HG02588 (cell line): ENCODE results near the gene RARRES1.
A peak's percentile ranks its signal among the peaks of the same experiment; 100 is the strongest.
"Not testable (repeated sequence)": the region's sequence is repeated elsewhere in the genome, so short reads cannot be mapped to it uniquely, and the experiment has no call there.

Experiments used
- ATAC-seq: cut with Tn5 transposase; IDR thresholded peaks from one replicate; pipeline ENCODE4 v1.9.1; 2021; ENCODE audit warnings: mild to moderate bottlenecking, moderate library complexity; ENCODE audit not compliant: unreplicated experiment

Gene RARRES1

DNA sequence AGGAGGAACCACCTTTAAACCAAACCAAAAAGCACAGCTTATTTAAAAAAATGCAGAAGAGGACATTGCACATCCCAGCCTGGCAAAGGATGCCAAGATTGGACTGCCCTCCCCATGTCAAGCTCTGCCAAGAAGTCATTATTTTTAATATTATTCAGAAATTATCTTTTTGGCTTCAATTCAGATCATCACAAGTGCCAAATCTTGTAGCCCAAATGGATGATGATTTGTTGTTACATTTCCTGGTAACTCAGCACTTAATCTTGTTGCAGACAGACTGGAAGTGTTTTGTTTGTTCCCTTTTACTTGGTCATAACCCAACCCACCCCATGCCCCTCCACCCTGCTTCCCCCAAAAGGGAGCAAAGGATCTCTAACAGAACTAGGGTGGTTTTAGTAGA is 31.7 kb downstream of the RARRES1 start:
- no peak for ATAC-seq

DNA sequence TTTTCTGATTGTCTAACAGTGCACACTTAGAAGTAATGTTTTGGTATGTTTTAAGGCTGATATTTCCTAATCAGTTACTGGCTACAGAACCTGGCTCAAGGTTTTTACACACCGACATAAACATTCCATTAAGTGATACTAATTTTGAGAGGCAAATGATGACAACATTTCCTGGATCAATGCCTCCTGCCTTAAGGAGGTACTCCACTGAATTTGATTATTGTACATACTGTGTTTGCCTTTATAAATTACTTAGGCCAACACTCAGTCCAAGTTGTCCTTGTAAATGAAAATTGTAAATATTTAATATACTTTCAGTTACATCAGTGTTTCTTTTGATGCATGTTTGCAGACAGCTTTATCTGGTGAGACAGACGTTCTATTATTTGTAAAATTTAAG is 35.6 kb downstream of the RARRES1 start:
- no peak for ATAC-seq

DNA sequence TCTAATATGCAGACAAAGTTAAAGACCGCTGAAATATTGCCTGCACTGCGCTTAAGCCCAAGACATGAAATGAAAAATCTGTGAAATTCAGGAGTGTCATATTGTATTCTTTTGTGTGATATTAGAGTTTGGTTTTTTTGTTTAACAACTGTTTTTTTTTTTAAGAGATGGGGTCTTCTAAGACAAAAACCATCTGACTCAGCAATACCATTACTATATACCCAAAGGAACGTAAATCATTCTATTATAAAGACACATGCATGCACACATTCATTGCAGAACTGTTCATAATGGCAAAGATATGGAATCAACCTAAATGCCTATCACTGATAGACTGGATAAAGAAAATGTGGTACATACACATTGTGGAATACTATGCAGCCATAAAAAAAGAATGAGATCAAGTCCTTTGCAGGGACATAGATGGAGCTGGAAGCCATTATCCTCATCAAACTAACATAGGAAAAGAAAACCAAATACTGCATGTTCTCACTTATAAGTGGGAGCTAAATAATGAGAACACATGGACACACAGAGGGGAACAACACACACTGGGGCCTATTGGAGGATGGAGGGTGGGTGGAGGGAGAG is 38.3 kb downstream of the RARRES1 start:
- not testable (repeated sequence) for ATAC-seq

DNA sequence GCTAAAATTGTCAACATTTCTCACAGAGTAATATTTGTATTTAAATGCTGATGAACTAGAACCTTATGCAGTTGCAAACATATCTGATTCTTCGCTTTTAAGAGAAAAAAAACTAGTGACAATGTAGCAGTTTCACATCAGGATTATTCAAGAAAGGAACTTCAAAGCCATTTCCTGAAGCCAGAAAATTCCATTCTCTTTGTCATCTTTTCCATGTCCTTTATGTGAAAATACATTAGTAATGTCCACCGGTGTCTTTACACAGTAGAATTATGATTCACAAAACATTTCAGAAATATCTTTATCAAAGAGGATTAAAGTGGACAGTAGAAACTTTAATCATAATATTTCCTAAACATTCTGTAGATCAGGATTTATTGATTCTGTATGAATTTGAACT is 47.1 kb downstream of the RARRES1 start:
- ATAC-seq, result no peak

DNA sequence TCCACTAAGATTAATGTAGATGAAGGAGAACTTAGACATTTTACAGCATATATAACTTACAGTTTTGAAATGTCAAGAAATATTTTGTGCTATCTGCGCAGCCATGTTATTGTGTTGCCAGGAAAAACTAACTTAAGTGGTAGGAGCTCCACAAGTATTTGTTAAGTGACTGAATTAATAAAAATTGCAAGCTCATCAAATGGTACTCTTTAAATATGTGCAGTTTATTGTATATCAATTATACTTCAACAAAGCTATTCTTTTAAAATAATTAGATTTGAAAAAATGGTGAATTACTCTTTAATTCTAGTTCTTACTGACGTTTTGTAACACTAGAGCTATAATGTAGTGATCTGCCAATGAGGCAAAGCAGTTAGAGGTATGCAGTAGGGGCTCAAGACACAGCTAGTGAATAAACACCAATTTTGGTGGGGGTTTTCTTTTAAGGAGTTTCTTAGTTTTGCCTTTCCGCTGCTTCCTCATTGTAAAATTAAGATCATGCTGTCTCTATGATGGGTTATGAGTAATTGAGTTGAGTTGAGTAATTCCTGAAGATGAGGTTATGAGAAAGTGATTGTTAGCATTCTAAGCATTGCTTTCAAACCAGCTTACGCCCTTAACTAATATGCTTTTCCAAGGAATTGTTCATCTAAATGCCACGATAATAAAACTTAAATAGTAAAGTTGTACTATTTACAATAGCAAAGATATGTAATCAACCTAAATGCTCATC is 48.9 kb downstream of the RARRES1 start:
- no peak for ATAC-seq

DNA sequence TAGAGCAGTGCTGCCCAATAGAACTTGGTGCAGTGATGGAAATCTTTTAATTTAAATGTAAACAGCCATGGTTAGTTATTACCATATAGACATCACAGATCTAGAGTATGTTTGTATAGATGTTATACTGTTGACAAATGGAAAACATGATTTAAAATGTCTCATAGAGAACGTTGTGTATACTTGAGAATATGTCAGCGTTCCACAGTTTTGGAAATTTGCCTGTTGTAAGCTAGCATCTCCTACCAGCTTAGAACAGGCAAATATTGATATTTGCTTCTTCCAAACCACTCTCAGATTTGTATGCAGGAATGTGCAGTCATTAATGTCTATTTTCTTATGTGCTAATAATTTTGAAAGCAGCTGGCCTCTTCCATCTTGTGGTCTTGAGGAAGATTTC is 51.4 kb downstream of the RARRES1 start:
- no peak for ATAC-seq

DNA sequence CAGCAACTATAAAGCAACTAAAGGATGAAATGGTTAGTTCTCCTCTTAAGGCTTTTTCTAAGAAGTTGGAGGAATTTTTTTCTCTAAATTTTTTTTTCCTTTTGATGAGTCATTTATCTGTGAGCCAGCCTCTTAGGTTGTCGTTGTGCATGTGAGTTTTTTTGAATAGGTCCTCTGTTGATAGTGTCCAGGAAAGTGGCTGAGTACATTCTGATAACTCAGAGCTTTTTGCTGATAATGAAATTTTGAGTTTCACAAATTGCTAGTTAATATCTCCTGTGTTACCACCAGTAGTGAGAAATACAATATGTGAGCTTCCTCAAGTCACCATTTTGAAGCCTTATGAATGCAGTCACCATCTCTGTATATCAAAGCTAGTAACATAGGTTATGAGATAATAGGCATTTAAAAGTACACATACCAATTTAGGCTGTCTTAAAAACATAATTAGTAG is 52.7 kb downstream of the RARRES1 start:
- ATAC-seq, result no peak

DNA sequence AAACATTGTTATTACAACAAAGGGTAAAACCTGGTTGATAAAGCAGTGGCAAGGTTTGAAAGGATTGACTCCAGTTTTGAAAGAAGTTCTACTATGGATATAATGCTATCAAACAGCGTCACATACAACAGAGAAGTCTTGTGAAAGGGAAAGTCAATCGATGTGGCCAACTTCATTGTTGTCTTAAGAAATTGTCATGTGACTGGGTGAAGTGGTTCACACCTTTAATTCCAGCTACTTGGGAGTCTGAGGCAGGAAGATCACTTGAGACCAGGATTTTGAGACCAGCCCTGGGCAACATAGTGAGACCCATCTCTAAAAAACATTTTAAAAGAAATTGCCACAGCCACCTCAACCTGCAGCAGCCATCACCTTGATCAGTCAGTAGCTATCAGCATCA is 53.6 kb downstream of the RARRES1 start:
- no peak for ATAC-seq

DNA sequence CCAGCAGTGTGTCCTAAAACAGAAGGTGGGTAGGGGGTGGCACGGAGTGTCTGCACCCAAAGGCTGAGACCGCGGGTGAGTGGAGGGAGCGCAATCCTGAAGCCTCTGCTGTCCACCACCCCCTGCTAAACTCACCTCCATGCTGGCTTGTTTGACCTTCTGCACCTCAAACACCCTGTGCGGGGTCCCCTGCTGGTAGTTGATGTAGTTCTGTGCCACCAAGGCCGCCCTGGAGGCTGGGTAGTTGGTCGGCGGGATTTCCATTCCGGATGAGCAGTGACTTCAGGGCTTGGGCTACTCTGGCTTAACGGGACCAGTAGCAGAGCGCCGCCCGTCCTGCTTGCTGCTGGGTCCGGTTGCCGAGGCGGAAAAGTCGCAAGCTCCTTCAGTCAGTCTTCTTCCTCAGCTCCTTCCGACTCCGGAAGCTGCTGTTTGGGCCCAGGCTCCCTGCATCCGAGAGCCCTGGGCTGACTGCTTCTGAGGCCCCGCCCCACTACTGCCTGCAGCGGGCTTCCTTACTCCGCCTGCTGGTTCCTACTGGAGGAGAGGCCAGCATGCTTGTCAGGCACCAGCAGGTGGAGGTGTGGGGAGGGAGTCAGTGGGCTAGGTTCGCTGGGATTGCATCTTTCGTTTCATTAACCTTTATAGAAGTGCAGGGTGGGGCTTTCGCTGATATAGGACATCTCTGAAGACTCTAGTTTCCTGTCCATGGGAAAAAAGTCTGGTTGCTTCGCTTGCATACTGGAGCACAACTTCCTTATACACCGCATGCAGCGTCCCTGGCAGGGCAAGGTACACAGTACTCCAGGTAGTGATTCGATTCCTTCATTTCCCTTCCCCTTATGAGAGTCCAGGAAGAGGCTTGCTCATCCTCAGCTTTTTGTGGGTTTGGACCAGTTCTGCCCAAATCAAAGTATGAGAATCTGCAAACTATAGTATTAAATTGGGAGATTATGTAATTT is 59.8 kb downstream of the RARRES1 start, which contains the start of gene LXN:
Gene LXN, minus strand, starts transcription at position 434 of the 962 bp plus-strand sequence. Its CDS starts 170 bp downstream, at position 264.
- ATAC-seq, result peak; percentile 100

DNA sequence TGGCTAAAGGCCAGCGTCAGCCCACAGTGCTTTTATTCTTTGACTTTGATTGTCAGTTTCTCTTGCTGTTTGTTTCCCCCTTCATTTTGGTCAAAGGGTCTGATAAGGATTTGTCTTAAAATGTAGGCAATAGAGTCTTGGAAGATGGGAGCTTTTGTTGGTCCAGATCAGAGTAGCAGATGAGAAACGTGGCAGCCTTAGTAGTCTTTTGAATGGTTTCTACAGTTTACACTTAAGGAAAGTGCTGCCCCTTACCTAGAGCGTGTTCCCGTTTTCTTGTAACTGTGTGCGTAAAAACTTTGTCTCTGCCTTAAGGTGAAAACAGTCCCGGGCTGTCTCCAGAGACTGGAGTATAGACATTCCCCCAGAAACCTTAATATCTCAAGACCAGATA is 60.4 kb downstream of the RARRES1 start:
- ATAC-seq, result peak; percentile 2

DNA sequence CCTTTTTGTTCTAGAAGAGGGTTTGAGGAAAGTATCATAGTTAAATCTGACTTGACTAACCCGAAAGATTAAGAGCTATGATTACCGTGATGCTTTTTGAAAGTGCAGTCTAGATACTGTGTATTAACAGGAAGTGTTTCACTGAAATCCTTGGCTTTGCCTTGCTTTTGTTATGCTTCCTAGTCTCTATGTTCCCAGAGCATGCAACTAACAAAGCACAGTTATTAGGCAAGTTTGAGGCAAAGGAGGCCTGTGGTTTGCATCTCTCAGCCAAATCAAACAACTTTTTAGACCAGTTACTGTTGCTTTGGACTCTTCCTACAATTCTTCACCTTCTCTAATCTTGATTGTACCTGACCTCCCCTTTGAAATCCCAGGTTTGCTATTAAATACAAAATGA is 63.8 kb downstream of the RARRES1 start:
- no peak for ATAC-seq

DNA sequence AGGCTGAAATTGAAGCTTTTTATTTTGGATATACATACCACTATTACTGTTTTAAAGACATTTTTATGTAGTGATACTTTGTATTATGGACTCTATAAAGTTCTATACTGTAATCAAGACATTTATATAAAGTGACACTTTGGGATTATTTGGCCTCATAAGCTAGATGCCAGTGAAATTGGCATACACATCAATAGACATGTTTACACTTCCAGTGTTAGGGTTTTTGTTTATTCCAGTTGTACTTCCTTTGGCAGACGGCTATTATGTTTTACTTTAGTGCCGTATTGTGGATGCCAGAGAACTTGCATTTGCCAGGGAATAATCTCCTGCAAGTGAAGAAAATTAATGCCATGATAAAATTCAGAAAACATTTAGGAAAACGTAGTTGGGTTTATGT is 65.8 kb downstream of the RARRES1 start:
- ATAC-seq, result no peak

DNA sequence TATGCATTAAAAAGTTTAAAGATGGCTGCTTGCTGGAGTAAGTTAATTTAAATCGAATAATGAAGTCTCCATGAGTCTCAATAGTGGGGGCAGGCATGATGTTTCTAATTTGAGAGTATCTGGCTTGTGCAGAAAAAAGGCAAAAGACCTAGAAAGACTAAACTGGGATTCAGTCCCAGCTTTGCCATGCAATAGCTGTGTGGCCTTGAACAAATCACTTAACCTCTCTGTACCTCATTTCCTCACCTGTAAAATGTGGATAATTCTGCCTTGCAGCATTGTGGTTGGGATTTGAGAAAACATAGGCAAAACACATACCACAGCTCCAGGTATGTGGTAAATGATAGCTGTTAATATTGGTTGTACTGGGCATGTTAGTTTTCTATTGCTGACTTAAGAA is 68.4 kb downstream of the RARRES1 start:
- no peak for ATAC-seq

DNA sequence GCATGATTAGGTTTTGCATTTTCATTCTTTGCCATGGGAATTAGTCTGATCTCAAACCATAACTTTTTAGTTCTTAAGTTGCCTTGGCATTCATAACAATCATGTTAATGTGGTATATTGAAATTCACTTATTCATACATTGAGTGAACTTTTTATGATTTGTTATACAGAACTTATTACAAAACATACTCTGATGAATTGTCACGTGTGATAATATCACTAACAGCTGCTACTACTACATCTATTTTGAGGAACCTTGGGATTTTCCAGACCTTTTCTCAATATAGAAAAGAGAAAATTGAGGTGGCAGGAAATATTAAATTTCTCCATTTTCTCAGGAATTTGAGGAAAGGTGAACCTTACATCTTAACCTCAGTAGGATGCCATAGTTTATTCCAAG is 69.0 kb downstream of the RARRES1 start:
- ATAC-seq, result no peak

DNA sequence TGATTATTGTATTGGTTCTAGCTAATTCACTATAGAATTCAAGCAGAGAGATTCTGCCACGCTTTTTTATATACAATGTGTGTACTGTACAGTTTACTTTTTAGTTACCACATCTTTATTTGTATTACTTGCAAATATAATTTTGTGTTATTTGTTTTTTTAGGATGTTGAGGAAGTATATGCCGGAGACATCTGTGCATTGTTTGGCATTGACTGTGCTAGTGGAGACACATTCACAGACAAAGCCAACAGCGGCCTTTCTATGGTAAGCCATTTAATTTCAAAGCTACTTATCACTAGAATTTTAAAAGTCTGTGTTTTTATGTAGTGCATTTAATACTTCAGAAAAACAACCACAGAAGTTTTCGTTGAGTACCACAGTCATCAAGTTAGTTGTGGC is 71.5 kb downstream of the RARRES1 start:
- ATAC-seq, result no peak

DNA sequence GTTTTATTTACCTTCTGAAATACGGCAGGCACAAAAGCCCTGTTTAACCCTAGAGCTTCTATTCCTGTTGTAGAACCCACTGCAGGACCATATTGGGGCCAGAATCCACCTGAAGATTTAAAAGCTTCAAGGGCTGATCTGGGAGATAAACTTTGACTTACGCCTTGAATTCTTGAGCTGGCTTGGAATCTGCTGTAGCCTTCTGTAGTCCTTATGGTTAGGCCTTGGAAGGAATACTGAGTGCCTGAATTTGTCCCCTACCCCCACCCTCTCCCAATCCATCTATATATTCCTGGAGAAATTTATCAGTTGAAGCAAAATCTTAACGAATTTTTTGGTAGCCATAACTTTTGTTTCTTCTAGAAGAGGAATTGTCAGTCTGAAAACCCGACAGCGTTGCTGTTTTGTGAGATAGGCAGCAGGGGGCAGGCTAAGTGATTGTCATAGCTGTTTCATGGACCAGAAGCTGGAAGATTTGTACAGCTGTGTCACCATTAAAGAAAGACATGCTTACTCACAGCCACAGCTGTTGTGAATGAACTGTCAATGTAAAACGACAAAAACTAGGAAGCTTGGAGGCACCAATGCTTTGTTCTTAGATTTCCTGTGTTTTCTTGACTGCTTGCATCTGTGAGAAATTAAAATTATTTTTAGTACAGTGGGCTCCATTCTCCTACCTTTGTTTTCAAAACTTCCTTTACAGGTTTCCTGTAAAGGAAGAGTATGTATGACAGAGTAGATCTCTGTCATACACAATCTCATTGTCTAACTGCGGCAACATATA is 72.6 kb downstream of the RARRES1 start:
- peak; percentile 94 for ATAC-seq

DNA sequence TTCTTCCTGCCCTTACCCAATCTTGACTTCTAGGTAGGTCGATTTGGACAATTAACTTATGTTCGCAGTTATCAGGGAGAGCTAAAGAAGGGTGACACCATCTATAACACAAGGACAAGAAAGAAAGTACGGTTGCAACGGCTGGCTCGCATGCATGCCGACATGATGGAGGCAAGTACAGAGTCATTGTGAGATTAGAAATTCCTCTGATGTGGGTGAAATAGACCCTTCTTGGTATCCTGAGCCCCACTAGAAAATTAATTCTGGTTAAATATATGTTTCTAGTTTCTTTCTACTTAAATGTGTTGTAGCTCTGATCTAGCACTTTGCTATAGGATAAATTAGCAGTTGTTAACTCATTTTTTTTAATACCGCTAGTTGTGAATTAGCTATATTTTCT is 73.4 kb downstream of the RARRES1 start:
- ATAC-seq, result no peak

DNA sequence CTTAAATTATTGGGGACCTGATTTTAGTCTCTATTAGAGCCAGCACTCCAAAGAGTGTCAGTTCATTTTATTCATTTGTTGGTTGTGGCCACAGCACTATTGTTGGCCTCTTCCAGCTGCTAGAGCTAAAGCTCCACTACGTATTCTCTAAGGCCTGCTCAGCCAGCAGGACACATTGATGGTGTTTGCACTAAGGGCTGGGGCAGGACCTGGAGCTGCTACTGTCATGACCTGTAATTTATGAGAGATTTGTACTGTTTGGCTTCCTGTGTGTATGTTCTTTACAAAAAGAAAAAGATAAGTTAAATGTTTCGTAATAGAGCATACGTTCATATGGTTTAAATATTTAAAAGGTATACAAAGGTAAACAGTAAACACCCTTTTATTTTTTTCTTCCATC is 79.8 kb downstream of the RARRES1 start:
- ATAC-seq, result no peak

DNA sequence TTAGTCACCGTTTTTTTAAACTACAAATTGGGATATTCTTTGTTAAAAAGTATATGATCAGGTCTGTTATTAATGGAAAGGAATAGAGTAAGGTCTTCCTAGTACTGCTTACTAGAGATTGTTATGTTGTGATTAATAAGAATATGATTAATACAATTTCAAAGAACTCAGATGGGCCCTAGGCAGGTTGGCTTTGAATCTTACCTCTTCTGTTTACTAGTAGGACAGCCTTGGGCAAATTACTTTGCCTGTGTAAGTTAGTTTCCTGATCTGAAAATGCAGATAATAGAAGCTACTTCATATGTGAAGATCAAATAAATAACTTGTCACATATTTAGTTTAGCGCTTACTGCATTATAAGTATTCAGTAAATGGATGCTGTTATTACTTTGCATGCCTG is 81.1 kb downstream of the RARRES1 start:
- no peak for ATAC-seq

DNA sequence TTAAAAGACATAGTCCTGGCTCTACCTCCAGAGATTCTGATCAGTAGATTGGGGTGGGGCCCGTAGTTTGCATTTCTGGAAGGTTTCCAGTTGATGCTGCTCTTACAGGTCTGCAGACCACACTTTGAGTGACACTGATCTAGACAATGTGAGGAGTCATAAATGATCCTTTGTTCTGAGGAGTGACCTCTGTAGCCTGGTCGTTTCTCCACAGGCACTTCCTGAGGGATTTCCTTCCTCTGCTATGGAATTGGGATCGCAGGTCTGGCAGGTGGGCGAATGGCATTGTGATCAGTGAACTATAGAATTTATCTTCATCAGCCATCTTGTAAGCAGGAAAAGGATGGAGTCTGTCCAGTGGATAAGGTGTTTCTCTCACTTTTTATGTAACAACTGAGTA is 82.5 kb downstream of the RARRES1 start:
- ATAC-seq, result no peak
